NCI-H446 treated with DMSO at 0.1 percent for 48 hours (cell line): Measurements from ENCODE around the gene PPP1R37.
A peak's percentile ranks its signal among the peaks of the same experiment; 100 is the strongest.

Experiments used
- DNase-seq: peaks from one replicate; lab custom pipeline; 2025; lab: John Stamatoyannopoulos, UW

Gene PPP1R37

GRCh38 chr19:45092747-45093678, at the start of gene PPP1R37:
TSS of gene PPP1R37 (plus strand) at chr19:45093179. CDS start at chr19:45093326, 147 bp downstream.
- DNase-seq: peak; percentile 87

- no peak for DNase-seq
Observed at GRCh38 chr19:45045671-45046353, 47.2 kb upstream of the PPP1R37 start.

GRCh38 chr19:45046355-45046754, 46.6 kb upstream of the PPP1R37 start:
- no peak for DNase-seq

GRCh38 chr19:45047188-45047797, 45.7 kb upstream of the PPP1R37 start:
- DNase-seq: no peak

- DNase-seq: no peak
Observed at GRCh38 chr19:45049073-45049736, 43.8 kb upstream of the PPP1R37 start.

GRCh38 chr19:45050036-45050435, 42.9 kb upstream of the PPP1R37 start:
- no peak for DNase-seq

- DNase-seq: no peak
Observed at GRCh38 chr19:45051929-45052579, 40.9 kb upstream of the PPP1R37 start.

GRCh38 chr19:45056831-45057230, 36.1 kb upstream of the PPP1R37 start:
- no peak for DNase-seq

- no peak for DNase-seq
Observed at GRCh38 chr19:45057444-45057843, 35.5 kb upstream of the PPP1R37 start.

- no peak for DNase-seq
Observed at GRCh38 chr19:45058622-45059159, 34.3 kb upstream of the PPP1R37 start.

GRCh38 chr19:45059258-45059965, 33.6 kb upstream of the PPP1R37 start:
- peak; percentile 19 for DNase-seq

GRCh38 chr19:45061965-45062364, 31.0 kb upstream of the PPP1R37 start:
- DNase-seq: no peak

GRCh38 chr19:45063851-45064801, 28.9 kb upstream of the PPP1R37 start:
- no peak for DNase-seq

- DNase-seq: no peak
Observed at GRCh38 chr19:45066921-45067661, 25.9 kb upstream of the PPP1R37 start.

GRCh38 chr19:45068041-45068440, 24.9 kb upstream of the PPP1R37 start:
- DNase-seq: no peak

- no peak for DNase-seq
Observed at GRCh38 chr19:45069056-45069455, 23.9 kb upstream of the PPP1R37 start.

GRCh38 chr19:45070214-45070613, 22.8 kb upstream of the PPP1R37 start:
- DNase-seq: no peak

- no peak for DNase-seq
Observed at GRCh38 chr19:45070861-45071544, 22.0 kb upstream of the PPP1R37 start.
